DMS53 treated with DMSO at 0.1 percent for 48 hours (cell line): Measurements from ENCODE around the gene LAPTM4A.
A peak's percentile ranks its signal among the peaks of the same experiment; 100 is the strongest.
"Not testable (repeated sequence)": the region's sequence is repeated elsewhere in the genome, so short reads cannot be mapped to it uniquely, and the experiment has no call there.

Source experiments
- DNase-seq: peaks from one replicate; lab custom pipeline; 2025; ENCODE audit not compliant: unreplicated experiment; lab: John Stamatoyannopoulos, UW

LAPTM4A gene

GRCh38 chr2:20077411-20077940 lies 26.0 kb upstream of the LAPTM4A start:
- no peak for DNase-seq

- DNase-seq: no peak
Observed at GRCh38 chr2:20076757-20077156, 25.3 kb upstream of the LAPTM4A start.

GRCh38 chr2:20074901-20075300 lies 23.5 kb upstream of the LAPTM4A start:
- no peak for DNase-seq

GRCh38 chr2:20074046-20074648 lies 22.7 kb upstream of the LAPTM4A start:
- not testable (repeated sequence) for DNase-seq

GRCh38 chr2:20073460-20073859 lies 22.0 kb upstream of the LAPTM4A start:
- DNase-seq: no peak

GRCh38 chr2:20072436-20073158 lies 21.2 kb upstream of the LAPTM4A start:
- DNase-seq: no peak

GRCh38 chr2:20071397-20072383 lies 20.3 kb upstream of the LAPTM4A start:
- no peak for DNase-seq

GRCh38 chr2:20069756-20070155 lies 18.3 kb upstream of the LAPTM4A start:
- no peak for DNase-seq

- no peak for DNase-seq
Observed at GRCh38 chr2:20067992-20068584, 16.7 kb upstream of the LAPTM4A start.

- peak; percentile 56 for DNase-seq
Observed at GRCh38 chr2:20065885-20066602, 14.6 kb upstream of the LAPTM4A start.

- no peak for DNase-seq
Observed at GRCh38 chr2:20064841-20065240, 13.4 kb upstream of the LAPTM4A start.

- DNase-seq: no peak
Observed at GRCh38 chr2:20064421-20064820, 13.0 kb upstream of the LAPTM4A start.

GRCh38 chr2:20062615-20063545 lies 11.5 kb upstream of the LAPTM4A start:
- no peak for DNase-seq

- DNase-seq: no peak
Observed at GRCh38 chr2:20061940-20062339, 10.5 kb upstream of the LAPTM4A start.

GRCh38 chr2:20061476-20061875 lies 10.0 kb upstream of the LAPTM4A start:
- DNase-seq: no peak

- no peak for DNase-seq
Observed at GRCh38 chr2:20060106-20060505, 8.7 kb upstream of the LAPTM4A start.

GRCh38 chr2:20057268-20057667 lies 5.8 kb upstream of the LAPTM4A start:
- DNase-seq: no peak

GRCh38 chr2:20054931-20055330 lies 3.5 kb upstream of the LAPTM4A start:
- no peak for DNase-seq

- no peak for DNase-seq
Observed at GRCh38 chr2:20054119-20054518, 2.7 kb upstream of the LAPTM4A start.
